GM21515 (cell line): ENCODE measurements around the gene BMP8B.
"Not testable (repeated sequence)": the region's sequence is repeated elsewhere in the genome, so short reads cannot be mapped to it uniquely, and the experiment has no call there.

Experiments used
- ATAC-seq: cut with Tn5 transposase; IDR thresholded peaks from one replicate; pipeline ENCODE4 v1.9.1; 2021; ENCODE audit not compliant: unreplicated experiment

The BMP8B gene

DNA sequence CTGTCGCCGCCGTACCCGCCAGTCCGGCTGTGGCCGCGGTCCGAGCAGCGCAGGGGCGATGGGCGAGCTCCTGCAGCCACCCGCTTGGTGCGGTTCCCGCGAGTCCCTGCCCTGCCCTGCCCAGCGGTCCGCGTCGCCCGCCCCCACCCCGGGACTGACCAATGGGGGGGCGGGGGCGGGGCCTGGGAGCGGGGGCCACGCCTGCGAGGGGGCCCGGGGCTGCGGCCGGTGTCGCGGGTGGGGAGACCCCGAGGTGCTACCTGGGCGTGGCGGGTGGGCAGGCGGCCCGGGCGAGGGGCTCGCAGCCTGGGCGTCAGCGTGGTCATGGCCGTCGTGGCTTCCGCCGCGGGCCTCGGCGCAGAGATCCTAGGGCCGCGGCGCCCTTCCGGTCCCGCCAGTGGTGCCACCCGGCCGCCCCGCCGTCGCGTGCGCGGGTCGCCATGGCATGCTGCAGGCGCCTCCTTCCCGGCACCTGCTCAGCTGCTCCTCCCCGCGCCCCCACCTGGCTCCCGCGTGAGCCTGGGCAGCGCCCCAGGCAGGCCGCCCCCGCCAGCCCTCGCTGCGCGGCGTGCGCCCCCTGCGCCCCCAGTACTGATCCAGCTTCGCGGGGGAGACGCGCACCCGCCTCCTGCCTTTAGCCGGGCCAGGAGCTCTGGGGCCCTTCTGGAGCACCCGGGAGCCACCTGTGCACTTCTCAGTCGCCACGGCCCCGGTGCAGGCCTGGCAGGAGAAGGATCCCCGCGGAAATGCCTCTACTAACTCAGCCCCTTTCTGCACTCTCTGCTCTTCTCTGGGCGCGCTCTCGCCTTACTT, at the start of gene BMP8B:
Gene BMP8B, minus strand, starts transcription at position 108 of the 813 bp plus-strand sequence. CDS start 380 bp downstream, outside the sequence.
- peak; percentile 68 for ATAC-seq

- no peak for ATAC-seq
Observed at GRCh38 chr1:39836595-39837110, 48.0 kb upstream of the BMP8B start.

DNA sequence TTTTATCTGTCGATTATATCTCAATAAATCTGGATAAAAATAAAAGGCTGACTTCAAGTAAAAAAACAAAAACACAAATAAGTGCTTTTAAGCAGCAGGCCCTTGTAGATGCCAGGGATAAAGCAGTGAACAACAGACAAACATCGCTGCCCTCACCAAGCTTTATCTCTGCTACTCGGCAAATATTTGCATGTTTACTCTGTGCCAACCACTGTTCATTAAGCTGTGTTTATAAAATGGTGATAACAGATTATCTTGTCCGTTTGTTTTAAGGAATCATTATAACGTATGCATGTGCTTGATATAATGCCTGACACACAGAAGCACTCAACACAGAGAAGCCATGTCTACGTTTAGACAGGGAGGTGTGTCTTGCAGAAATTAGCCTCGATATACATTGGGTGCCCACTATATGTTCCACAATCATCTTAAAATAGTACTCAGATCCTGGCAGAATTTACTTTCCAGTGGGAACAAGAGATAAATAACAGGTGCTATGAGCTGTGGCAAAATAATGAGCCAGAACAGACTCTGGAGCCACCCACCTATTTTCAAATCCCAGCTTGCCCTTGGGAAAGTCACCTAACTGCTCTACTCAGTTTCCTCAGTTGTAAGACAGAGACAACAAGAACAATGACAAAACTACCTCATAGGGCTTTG, 47.4 kb upstream of the BMP8B start:
- no peak for ATAC-seq

GRCh38 chr1:39835110-39835509, 46.4 kb upstream of the BMP8B start:
- no peak for ATAC-seq

GRCh38 chr1:39833621-39834385, 45.1 kb upstream of the BMP8B start:
- ATAC-seq: no peak

DNA sequence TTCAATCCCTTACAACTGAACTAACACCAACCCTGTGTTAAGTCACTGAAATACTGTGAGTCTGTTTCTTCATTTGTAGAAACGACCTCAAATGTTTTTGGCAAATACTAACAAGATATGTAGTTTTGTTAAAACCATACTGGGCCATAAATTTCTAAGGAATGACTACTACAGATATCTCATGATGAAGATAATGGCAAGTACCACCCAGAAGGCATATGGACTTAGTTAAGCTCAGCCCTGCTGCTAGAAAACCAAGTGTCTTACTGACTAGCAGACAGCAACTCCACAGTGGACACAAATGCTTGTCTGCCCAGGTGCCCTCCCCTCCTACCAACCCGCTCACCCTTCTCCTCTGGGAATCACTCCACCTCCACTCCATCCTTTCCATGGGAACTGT, 44.5 kb upstream of the BMP8B start:
- ATAC-seq: no peak

- no peak for ATAC-seq
Observed at GRCh38 chr1:39832294-39832693, 43.6 kb upstream of the BMP8B start.

- no peak for ATAC-seq
Observed at GRCh38 chr1:39829791-39830533, 41.3 kb upstream of the BMP8B start.

DNA sequence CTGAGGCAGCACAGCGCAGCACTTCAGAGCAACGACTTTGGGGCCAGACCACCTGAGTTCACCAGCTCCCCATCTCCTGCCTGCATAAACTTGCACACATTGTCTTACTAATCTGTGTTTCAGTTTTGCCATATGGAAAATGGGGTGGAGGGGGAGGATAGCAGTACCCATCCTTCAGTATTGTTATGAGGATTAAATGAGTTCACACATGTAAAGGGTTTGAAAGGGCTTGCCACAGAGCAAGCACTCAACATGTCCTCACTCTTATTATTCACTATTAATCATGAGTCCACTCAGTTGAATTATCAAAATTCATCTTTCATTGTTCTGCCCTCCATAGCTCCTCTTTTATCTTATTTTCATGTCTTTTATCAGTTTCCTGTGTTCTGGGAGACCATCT, 40.1 kb upstream of the BMP8B start:
- ATAC-seq: no peak

DNA sequence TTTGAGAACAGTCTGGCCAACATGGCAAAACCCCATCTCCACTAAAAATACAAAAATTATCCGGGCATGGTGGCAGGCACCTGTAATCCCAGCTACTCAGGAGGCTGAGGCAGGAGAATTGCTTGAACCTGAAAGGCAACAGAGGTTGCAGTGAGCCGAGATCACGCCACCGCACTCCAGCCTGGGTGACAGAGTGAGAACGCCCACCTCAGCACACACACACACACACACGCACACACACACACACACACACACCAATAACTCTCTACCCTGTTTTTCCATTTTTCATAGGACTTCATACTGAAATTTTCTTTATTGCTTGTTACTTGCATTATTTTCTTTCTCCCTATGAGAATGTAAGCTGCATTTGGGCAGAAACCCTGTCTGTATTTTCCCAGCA, 39.6 kb upstream of the BMP8B start:
- not testable (repeated sequence) for ATAC-seq

DNA sequence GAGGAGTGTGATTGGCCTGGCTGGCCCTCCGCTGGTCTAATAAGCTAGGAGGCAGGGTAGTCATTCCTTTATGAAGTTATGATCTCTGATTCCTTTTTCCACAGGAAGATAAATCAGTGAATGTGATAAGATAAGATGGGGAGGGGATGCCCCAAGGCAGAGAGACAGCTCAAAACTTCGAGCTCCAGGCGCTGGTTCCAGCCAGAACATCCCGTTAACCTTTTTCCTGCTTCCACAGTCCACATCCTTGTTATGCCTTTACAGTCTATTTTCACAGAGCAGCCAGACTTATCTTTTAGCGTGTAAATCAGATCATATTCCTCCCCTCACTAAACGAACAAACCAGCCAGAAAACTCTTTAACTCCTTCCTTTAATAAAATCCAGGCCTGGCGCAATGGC, 38.5 kb upstream of the BMP8B start:
- ATAC-seq: no peak

DNA sequence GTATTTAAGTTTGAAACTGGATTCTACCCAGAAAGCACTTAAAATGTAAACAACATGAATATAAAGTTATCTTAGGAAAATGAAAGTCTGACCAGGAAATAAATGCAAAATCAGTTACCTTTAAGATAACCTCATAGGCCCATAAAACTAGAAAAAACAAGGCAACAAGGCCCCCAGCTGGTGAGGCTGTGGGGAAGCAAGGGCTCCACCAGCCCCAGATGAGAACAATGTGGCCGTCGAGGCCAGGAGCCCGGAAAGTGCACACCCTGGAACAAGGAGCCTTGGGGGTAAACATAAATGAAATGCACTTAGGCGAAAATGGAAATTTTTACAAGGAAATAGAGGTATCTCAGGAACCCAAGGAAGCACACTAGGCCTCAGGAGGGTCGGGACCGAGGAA, 37.9 kb upstream of the BMP8B start:
- ATAC-seq: no peak

- no peak for ATAC-seq
Observed at GRCh38 chr1:39825432-39825941, 36.8 kb upstream of the BMP8B start.

DNA sequence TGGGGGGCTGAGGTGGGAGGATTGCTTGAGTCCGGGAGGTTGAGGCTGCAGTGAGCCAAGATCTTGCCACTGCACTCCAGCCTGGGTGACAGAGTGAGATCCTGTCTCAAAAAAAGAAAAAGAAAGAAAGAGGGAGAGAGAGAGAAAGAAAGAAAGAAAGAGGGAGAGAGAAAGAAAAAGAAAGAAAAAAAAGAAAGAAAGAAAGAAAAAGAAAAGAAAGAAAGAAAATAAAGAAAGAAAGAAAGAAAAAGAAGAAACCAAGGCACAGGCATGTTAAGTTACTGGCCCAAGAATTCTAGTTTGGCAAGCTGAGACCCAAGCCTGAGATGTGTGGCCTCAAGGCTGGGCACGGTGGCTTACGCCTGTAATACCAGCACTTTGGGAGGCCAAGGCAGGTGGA, 34.8 kb upstream of the BMP8B start:
- ATAC-seq: not testable (repeated sequence)

GRCh38 chr1:39822146-39822545, 33.5 kb upstream of the BMP8B start:
- ATAC-seq: no peak

DNA sequence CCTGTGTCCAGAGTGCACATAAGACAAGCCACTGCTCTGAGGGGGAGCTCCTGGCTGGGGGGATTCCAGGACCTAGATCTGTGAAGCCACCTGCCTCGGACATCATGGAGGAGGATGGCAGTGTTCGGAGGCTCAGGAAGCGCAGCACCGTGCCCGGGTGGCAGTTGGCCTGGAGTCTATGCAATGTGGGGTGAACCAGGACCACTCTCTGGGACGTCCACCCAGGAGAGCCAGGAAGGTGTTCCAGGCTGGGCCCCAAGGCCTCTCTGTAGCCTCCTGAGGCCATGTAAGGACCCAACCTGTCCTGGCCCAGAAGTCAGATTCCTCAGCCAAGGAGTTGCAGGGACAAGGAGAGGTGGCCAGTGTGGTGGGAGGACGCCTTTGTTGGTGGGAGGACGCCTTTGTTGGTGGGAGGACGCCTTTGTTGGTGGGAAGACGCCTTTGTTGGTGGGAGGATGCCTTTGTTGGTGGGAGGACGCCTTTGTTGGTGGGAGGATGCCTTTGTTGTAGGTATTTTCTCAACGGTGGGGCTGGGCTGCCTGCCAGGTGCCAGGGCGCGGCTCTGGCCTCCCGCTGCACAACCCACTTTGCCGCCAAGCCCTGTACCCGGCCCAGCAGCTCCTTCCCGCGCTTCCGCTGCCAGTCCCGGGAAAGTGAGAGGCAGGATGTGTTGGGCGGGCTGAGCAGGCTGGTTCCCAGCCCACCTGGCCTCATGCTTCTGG, 30.6 kb upstream of the BMP8B start:
- no peak for ATAC-seq

DNA sequence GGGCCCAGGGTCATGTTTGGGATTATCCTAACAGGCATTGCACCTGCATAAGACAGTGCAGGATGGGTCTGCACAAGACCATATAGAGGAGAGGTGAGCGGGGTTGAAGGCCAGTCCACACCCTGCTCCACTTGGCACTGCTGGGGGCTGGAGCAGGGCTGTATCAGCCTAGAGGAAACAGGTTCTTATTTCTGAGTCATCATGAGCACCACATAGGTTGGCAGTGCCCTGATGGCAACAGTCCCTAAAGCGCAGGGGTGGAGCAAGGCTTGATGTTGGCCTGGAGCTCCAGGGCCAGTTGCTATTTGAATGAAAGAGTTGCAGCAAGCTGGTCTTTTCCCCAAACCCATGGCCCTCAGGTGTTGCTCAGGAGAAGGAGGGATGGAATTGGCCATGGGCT, 29.8 kb upstream of the BMP8B start:
- ATAC-seq: no peak

GRCh38 chr1:39817091-39817932, 28.6 kb upstream of the BMP8B start:
- peak; percentile 80 for ATAC-seq
